Measurements from ENCODE around the gene MARS2. TPM values are rescaled to one million over a fixed set of nuclear protein-coding genes. Genes with fewer than 3 reads are reported as not detected.

Gene MARS2
- total and polyA plus RNA-seq, 2 donors (not counting 1 experiment from before 2014, with no cell fraction given) = 5.1 to 10.5 TPM

DNA sequence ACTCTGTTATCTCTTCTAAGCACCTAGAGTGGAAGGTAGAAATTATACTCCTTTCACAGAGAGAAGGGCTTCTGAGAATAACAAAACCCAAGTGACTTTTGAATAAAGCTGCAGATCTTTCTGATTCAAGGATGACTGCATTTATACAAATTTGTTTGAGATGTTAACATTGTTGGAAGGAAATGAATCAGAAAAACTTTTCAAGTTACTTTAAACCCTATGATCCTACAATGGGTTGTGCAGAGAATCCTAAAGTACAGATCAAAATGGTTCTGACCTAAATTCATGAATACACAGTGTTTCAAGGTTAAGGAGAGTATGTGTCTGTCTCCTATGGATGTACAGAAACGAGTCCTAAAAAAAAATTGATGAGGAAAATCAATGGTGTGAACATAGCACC, 31.6 kb upstream of the MARS2 start:
- intact Hi-C loops (cut with micrococcal nuclease) = no loop called here
- Histone ChIP-seq H3K27me3 (replicated peaks in 1 of 4; ENCODE audit: control extremely low read depth in 1 of 4, control insufficient read depth in 3 of 4, insufficient read depth in 4 of 4, low read length in 3 of 4) (peaks cover 0 to 10% (median 3%) of the 10 kb centered on the region in 4 experiments), H3K27ac (ENCODE audit: low read length in 2 of 2) (no peak overlapping the region), H3K79me2 (ENCODE audit: control insufficient read depth, insufficient read depth, low read length) (no peaks in the 10 kb centered on the region), H2AFZ (ENCODE audit: insufficient read depth, low read depth, low read length, poor library complexity, severe bottlenecking) (no peak overlapping the region), H3K4me2 (replicated peaks; ENCODE audit: low read depth, low read length, poor library complexity, severe bottlenecking) (no peak overlapping the region), H3K4me1 (ENCODE audit: control insufficient read depth in 2 of 2, insufficient read depth in 2 of 2, low read length in 2 of 2) (no peaks in the 10 kb centered on the region), H3K36me3 (replicated peaks in 1 of 2; ENCODE audit: control extremely low read depth in 1 of 2, control insufficient read depth in 1 of 2, extremely low read depth in 1 of 2, insufficient read depth in 2 of 2, low read length in 1 of 2) (no peaks in the 10 kb centered on the region), H3K9me3 (ENCODE audit: control extremely low read depth in 1 of 3, control insufficient read depth in 2 of 3, insufficient read depth in 1 of 3, low read length in 2 of 3) (peaks cover 0 to 1% (median 0%) of the 10 kb centered on the region in 3 donors), H3K4me3 (ENCODE audit: control extremely low read depth in 1 of 5, extremely low read depth in 1 of 5, insufficient read depth in 1 of 5, low read depth in 2 of 5, low read length in 4 of 5) (no peak overlapping the region), H3K9ac (ENCODE audit: low read length) (no peak overlapping the region), H4K20me1 (ENCODE audit: control insufficient read depth, insufficient read depth, low read length, poor library complexity, severe bottlenecking) (no peaks in the 10 kb centered on the region)
- Mint-ChIP-seq H3K4me1 (no peaks in the 10 kb centered on the region), H3K4me3 (no peak overlapping the region), H3K27ac (no peak overlapping the region), H3K27me3 (peaks cover 25% of the 10 kb centered on the region), H3K9me3 (ENCODE audit: insufficient read depth) (no peaks in the 10 kb centered on the region)
- no peak for DNase-seq
- CTCF ChIA-PET = no interaction called here
- POLR2A ChIA-PET = no interaction called here
- WGBS (ENCODE audit: insufficient coverage) = no CpG with 5 or more reads among the region's 1 CpG
- no peak for ATAC-seq (ENCODE audit: low read depth)
- TF ChIP-seq CTCF (IDR thresholded peaks at IDR 0.05) (no peak), EZH2 (IDR thresholded peaks at IDR 0.05; ENCODE audit: borderline replicate concordance, insufficient read depth, low read depth, low read length, poor library complexity, severe bottlenecking) (no peak)

DNA sequence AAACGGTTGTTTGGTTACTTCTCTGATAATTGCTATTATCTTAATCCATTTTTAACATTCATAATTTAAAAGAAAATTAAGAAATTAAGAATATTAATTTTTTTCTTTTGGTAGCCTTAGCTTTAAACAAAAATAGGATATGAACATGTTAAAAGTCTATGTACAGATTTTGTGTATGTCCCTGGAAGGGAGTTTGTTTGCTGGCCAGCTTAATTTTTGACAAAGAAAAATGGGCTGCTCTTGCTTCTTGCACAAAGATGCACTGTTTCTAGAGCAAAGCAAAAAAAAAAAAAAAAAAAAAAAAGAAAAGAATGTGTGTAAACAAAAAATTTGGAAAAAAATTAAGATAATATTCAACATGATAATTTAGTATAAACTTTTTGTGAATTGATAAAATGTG, 31.1 kb upstream of the MARS2 start:
- Histone ChIP-seq H3K36me3 (replicated peaks in 1 of 2; ENCODE audit: control extremely low read depth in 1 of 2, control insufficient read depth in 1 of 2, extremely low read depth in 1 of 2, insufficient read depth in 2 of 2, low read length in 1 of 2) (no peaks in the 10 kb centered on the region), H3K4me1 (ENCODE audit: control insufficient read depth in 2 of 2, insufficient read depth in 2 of 2, low read length in 2 of 2) (no peaks in the 10 kb centered on the region), H2AFZ (ENCODE audit: insufficient read depth, low read depth, low read length, poor library complexity, severe bottlenecking) (no peak overlapping the region), H3K79me2 (ENCODE audit: control insufficient read depth, insufficient read depth, low read length) (no peaks in the 10 kb centered on the region), H3K9ac (ENCODE audit: low read length) (no peak overlapping the region), H4K20me1 (ENCODE audit: control insufficient read depth, insufficient read depth, low read length, poor library complexity, severe bottlenecking) (no peaks in the 10 kb centered on the region), H3K4me2 (replicated peaks; ENCODE audit: low read depth, low read length, poor library complexity, severe bottlenecking) (no peak overlapping the region), H3K9me3 (ENCODE audit: control extremely low read depth in 1 of 3, control insufficient read depth in 2 of 3, insufficient read depth in 1 of 3, low read length in 2 of 3) (no peaks in the 10 kb centered on the region), H3K27me3 (replicated peaks in 1 of 4; ENCODE audit: control extremely low read depth in 1 of 4, control insufficient read depth in 3 of 4, insufficient read depth in 4 of 4, low read length in 3 of 4) (peaks cover 0 to 10% (median 3%) of the 10 kb centered on the region in 4 experiments), H3K27ac (ENCODE audit: low read length in 2 of 2) (no peak overlapping the region), H3K4me3 (ENCODE audit: control extremely low read depth in 1 of 5, extremely low read depth in 1 of 5, insufficient read depth in 1 of 5, low read depth in 2 of 5, low read length in 4 of 5) (no peak overlapping the region)
- intact Hi-C loops (cut with micrococcal nuclease) = no loop called here
- CTCF ChIA-PET = no interaction called here
- Mint-ChIP-seq H3K9me3 (ENCODE audit: insufficient read depth) (no peaks in the 10 kb centered on the region), H3K4me3 (no peak overlapping the region), H3K27ac (no peak overlapping the region), H3K27me3 (peaks cover 25% of the 10 kb centered on the region), H3K4me1 (no peaks in the 10 kb centered on the region)
- no peak for ATAC-seq (ENCODE audit: low read depth)
- WGBS (ENCODE audit: insufficient coverage) = no CpG with 5 or more reads among the region's 1 CpG
- TF ChIP-seq CTCF (IDR thresholded peaks at IDR 0.05) (no peak), EZH2 (IDR thresholded peaks at IDR 0.05; ENCODE audit: borderline replicate concordance, insufficient read depth, low read depth, low read length, poor library complexity, severe bottlenecking) (no peak)
- DNase-seq = no peak
- POLR2A ChIA-PET = no interaction called here
